ENCODE data around the gene ITGAE.

ITGAE gene

DNA sequence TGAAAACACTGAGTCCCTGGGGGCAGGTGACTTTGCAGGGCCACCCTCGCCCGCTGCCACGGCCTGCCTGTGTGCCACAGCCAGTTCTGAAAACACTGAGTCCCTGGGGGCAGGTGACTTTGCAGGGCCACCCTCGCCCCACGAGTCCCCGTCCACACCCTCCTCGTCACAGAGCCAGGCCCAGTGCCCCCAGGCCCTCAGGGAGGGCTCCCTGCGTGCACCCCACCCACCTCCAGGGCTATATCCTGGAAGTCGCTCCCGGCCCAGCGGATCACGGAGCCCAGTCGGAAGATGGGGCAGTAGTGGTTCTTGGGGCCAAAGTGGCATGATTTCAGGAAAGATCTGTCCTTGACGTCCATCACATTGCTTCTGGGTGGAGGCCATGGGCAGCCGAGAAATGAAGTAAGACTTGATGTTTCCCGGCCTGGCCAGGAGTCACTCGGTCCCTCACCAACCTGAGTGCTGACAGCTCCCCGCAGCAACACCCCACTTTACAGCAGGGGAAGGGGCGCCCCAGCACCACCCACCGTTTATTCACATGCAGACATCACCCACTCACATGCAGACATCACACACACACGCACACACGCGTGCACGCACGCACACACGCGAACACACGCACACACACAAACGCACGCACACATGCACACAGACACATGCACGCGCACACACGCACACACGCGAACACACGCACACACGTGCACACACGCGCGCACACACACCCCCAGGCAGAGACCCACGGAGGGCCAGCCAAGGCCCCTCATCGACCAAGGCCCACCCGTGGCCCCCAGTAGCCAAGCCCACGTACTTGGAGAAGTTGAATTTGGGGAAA, 111.5 kb downstream of the ITGAE start:
- DNase-seq = no peak

DNA sequence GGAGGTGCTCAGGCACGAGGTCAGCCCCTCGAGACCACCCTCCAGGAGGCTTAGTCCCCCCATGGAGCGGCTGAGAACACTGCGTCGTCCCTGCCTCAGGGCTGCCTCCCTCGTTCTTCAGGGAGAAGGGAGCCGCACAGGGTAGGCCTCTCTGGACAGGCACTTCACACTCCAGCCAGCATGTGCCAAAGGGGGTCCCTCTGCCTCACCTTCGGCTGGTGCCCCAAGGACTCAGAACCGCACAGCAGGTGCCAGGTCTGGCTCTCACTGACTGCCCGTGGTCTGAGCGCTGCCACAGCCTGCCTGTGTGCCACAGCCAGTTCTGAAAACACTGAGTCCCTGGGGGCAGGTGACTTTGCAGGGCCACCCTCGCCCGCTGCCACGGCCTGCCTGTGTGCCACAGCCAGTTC, 112.1 kb downstream of the ITGAE start:
- DNase-seq = no peak

DNA sequence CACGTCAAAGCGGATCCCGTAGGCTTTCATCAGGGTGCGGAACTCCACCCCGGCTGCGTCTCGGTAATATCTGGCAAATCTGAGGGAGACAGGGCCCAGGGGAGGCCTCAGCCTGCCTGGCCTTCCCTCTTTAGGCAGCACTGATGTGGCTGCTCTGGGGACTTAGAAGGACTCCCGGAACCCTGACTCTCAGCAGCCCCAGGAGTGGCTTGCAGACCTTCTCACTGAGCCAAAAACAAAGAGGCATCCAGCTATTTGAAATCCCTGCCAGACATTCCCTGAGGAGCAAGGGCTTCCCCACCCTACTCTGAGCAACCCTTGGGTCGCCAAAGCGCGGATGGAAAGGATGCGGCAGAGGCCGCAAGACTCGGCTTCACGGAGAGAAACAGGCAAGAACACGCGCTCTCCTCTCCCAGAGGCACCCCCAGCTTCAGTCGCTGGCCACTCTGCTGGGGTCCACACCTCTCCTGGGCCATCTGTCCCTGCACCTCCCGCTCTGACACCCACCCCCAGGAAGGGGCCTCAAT, 112.9 kb downstream of the ITGAE start:
- DNase-seq = no peak

DNA sequence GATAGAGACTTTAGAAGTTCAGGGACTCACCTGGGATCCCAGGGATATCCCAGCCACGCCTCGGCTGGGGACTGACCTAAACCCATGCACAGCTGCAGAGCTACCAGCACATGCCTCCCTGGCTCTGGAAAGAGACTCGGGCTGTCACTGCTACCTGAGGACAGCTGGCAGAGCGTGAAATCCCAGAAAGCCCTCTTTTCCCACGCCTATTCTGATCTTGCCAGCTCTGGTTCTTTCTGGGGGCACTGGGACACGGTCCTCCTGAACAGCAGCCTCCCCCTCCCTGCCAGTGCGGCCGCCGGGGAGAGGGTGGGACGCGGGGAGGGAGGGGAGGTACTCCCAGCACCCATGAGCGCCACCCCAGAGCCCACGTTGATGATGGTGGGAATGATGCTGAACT, 115.8 kb downstream of the ITGAE start:
- DNase-seq = no peak

DNA sequence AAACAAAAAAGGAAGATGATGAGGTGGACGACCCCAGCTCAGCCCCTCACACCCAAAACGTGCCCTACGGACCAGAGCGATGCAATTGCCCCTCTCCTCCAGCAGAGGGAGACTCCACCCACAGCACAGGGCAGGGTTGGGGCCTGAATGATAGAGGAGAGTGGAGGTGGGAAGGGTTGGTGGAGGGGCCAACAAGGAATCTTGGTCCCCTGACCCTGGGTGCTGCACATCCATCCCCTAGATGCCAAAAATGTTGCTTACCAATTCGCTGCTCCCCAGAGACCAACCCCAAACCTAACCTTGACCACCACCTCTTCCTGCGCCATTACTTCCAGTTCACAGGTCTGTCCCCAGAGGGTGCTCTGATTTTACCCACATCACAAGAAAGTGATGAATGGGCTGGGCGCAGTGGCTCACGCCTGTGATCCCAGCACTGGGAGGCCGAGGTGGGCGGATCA, 117.9 kb downstream of the ITGAE start:
- peak; percentile 68 for DNase-seq

DNA sequence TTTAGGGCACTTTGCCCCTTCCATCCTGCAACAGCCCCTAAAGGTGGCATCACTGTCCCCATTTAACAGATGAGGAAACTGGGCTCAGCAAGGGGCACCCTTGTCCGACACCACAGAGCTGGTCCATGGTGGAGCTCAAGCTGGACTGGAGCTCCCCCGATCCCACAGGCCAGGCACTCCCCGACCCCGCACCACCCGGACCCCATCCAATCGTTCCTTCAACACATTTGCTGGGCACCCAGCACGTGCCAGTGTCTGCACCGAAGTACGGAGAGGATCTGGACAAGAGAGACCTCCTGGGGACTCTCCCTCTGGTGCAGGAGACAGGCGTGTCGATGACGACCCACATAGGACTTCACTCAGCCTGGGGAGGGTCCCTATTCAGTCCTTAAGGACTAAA, 119.0 kb downstream of the ITGAE start:
- DNase-seq = no peak

DNA sequence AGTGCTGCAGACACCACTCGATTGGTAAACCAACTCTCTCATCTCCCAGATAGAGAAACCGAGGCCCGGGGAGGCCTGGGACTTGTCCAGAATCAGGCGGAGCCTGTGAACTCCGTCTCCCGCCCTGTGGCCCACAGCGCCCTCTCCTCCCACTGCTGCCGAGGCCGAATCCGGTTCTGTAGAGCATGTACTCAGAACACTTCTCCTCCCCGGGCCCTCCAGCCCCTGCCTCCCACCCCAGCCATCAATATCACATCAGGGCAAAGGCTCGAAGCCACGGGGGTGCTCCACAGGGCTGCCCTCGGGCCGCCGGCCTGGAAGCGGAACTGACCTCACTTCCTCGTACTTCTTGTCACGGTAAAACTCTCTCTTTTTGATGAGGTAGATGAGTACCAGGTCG, 119.4 kb downstream of the ITGAE start:
- no peak for DNase-seq

DNA sequence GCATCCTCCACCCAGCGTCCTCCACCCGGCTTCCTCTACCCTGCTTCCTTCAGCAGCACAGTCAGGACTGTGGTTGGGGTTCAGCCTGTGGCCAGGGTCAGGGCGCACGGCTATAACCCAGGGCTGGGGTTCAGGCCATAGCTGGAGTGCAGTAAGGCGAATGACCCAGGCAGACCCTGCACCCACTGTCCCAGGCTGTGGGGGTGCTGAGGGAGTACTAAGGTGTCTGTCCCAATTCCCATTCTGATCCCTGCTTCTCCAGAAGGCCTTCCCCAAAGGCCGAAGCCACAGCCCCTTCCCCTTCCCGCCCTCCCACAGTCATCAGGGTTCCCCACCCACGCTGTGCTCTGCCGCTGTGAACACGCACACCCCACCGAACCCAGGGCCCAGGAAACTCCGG, 119.9 kb downstream of the ITGAE start:
- DNase-seq = no peak

DNA sequence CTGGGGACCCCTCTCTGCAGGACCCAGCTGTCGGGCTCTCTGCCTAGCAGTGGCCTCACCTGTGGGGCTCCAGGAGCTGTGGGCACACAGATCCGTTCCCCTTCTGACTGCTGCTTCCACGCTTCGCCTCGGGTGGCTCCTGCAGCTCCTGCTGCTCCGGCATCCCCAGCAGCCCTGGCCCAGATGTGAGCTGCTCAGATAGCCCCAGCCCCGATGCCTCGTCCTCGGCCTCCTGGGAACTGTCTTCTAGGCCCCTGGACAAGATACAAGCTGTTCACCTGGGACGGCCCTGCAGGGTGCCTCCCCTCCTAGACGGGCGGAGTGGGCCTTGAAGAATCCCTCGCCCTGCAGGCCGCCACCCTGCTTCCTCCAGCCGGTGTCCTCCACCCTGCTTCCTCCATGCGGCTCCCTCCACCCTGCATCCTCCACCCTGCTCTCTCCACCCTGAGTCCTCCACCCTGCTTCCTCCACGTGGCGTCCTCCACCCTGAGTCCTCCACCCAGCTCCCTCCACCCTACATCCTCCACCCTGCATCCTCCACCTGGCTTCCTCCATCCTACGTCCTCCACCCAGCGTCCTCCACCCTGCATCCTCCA, 121.4 kb downstream of the ITGAE start:
- DNase-seq = no peak

DNA sequence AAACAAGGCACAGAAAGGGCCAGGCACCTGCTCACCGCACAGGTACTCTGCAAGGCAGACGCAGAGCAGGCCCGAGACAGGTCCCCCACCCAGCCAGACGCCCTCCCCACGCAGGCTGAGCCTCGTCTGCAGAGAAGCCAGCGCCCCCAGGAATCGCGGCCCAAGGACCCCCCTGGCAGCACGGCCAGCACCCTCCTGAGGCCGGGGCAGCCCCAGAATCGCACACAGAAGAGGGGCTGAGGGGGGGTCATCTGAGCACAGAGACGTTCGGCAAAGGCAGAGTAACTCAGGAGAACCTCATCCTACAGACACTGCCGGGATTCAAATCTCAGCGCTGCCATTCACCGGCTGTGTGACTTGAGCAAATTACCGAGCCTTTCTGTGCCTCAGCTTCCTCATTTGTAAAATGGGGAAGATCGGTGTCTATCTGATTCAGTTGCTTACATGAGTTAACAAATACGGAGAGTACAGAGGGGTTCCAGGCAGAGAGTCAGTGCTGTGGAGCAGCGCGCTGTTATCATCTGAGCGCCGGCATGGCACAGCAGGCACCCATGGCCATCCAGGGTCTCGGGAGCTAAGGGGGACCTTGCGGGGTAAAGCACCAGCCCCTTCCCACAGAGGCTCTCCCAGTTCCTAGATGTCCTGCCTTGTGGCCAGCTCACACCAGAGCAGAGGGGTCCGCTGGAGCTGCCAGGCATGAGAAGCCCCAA, 122.0 kb downstream of the ITGAE start:
- DNase-seq = no peak

DNA sequence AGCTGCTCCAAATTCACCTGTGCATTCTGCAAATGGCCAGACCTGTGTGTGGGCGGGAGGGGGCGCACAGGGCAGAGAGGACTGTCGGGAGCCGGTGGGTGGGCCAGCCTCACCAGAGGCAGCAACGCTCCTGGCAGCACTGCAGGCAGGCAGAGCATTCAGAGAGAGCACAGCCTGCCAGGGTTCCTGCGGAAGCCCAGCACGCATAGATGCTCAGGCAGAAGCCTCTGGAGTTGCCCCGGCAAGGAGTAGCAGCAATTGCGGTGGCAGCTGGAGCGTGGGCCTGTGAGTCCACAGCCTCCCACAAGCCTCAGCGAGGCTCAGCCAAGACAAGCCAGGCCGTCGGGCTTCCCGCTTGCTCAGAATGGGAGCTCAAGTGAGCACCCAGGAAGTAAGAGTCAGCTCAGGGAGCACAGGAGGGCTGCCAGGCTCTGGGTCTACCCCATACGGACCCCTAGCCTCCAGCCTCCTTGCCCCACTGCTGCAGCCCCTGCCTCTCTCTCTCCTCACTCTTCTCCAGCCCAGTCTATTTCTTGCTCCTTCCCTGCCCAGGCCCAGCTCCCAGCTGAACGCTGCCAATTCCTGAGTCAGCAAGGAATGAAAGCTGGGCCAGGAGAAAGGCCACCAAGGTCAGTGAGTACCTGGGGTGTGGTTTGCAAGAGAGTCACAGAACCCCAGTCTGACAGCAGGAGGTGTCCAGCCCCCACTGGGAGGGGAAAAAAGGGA, 122.7 kb downstream of the ITGAE start:
- no peak for DNase-seq

DNA sequence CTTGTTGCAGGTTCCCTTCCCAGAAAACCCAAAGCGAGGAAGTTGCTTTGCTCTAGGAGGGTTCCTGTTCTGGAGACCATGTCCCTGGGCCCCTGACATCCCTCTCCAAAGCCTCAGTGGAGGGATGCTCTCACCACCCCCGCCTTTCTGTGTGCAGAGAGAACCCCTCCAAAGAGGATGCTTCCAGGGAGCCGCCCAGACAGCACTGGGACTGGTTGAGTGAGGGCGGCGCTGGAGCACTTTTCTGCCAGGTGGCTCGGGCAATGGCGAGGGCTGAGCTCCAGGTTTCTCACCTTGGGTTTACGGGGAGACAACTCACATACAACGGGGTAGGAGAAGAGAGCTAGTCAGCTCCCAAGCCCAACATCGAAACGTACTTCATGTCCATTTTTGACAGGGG, 125.1 kb downstream of the ITGAE start:
- no peak for DNase-seq

DNA sequence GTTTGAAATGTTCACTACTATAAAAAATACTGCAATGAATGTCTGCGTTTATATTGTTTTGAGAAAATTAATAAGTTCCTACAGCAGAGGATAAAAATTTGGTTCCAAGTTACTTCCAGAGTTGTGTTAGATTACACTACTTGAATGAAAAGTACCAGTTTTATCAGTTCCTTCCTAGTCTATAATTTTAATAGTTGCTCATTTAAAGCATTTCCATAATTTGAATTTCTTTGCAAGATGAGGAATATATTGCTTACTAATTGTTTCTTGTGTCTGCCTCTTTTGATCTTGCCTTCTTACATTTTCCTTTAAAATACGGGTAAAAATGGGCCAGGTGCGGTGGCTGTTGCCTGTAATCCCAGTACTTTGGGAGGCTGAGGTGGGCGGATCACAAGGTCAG, 128.4 kb downstream of the ITGAE start:
- DNase-seq = no peak

DNA sequence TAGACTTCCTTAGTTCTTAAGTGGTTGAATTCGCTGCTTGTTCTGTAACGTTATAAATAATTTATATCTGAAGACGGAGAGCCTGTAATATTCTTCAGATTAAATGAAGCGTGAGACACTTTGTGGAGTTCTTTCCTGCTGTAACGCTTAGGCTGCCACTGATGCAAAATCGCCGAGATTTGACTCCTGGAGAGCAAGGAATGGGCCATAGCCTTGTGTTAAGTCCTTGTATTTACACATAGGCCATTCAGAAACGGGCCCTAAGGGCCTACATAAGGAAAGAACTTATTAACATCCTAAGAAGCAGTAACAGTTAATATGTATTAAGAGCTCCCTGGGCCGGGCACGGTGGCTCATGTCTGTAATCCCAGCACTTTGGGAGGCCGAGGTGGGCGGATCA, 131.4 kb downstream of the ITGAE start:
- no peak for DNase-seq

DNA sequence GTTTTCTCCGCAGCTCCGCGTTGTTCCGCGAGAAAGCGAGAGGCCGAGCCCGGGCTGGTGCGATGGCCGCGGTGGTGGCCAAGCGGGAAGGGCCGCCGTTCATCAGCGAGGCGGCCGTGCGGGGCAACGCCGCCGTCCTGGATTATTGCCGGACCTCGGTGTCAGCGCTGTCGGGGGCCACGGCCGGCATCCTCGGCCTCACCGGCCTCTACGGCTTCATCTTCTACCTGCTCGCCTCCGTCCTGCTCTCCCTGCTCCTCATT, 132.0 kb downstream of the ITGAE start:
- DNase-seq = no peak

DNA sequence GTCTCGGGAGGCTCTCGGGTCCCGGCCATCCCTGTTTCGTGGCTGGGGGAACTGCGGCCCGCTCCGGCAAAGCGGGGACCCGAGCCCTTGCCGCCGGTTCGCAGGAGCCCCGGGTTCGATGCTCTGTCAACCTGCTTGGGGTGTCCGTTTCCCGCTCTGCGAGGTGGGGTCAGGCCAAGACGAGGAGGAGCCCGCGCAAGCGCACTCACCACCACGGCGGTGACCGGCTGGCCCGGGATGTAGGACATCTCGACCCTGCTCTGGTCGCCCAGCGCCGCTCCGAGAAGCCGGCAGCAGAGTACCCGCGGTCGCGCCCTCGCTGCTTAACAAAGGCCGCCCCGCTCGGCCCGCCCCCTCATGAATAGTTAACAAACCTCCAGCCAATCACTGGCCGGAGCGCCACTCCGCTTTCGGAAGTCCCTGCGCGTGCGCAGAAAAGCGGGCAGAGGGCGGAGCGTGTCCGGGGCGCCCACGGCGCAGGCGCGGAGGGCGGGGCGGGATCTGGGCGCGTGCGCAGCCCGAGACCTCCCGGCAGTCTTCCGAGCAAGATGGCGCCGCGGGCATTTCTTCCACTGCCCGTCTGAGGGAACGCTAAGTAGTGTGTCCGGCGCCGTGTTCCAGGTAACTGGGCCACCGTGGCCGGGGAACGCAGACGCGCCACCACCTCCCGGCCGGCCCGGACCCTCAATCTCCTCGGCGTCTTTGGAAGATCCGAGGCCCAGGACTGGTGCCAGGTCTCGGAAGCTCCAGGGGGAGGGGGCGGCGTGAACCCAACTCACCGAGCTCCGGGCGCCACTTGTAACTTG, 132.5 kb downstream of the ITGAE start, which contains the start of the genes EMC6 and TAX1BP3:
EMC6 (plus strand) TSS at position 534 of the 806 bp plus-strand sequence. CDS start 335 bp downstream, outside the sequence.
TAX1BP3 (minus strand) TSS at position 300 of the 806 bp plus-strand sequence; CDS start at position 248, 52 bp downstream.
- peak; percentile 98 for DNase-seq

DNA sequence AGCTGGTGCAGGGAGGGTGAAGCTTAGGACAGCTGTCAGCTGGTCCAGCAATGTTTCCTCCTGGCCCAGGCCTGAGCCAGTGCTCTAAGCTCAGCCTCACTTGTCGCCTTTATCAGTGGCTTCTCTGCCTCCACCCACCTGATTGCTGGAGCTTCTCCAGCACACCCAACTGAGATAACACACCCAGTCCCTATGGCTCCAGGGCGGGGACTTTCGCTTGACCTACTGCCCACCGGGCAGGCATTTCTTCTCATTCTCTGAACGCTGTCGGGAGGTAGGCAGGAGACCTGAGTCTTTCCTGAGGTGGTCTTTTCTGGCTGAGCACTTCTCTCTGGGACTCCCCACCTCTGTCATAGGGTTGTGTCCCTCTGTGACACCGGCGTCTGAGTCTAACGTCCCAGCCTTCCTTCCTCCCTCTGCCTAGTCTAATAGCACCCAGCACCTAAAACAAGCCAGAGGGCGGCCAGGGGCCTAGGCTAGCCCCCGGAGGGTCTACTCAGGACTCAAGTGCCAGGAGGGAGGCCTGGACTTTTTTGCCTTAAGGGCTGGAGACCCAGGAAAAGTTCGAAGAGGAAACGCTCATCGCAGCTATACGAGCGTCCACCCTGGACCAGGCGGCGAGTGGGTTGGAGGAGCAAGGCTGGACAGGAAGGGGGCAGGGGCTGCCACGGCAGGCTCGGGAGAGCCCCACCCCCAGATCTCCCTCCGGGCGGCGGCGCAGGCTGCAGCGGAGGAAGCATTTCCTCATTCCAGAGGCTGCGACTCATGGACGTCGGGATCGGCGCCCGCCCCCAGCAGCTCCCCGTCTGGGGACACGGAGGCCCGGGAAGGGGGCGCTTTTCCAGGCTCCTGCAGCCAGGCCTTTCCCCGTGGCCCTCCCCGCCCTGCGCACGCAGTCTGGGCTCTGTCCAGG, 133.4 kb downstream of the ITGAE start:
- no peak for DNase-seq

DNA sequence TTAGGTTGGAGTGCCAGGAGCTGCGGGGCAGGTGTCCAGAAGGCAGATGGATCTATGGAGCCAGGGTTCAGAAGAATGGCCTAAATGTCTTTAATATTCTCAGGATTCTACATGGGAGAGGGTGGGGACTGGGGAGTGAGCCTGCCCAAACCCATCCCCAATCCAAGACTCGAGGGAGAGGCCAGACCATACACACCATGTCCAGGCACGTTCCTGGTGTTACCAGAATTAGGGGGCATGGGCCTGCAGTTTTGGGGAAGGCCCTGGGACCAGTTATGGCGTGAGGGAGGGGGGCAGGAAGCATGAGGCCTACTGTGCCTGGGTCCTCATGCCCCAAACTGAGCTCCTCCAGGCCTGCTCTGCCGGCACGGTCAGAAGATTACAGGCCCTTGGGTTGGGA, 134.5 kb downstream of the ITGAE start:
- no peak for DNase-seq

DNA sequence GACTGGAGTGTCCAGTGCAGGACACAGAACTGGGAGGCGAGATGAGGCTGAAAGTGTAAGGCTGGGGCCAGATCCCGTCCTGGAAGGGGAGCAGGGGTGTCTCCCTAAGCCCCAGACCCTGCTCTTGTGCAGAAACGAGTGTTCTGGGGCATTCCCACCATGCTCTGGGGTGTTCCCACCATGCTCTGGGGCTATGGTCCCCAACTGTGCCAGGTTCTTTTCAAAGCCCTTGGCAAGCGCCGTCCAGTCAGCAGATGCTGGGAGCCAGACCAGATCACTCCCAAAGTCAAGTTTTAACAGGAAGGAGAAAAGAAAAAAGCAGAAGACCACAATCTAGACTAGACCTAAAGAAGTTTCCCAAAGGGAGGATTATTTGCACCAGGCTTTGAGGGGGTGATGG, 135.2 kb downstream of the ITGAE start:
- no peak for DNase-seq

All from CD4-positive, alpha-beta T cell treated with Interleukin-6 for 4 hours (primary cell).